GM21786 (cell line): ENCODE data around the gene LIPG.
A peak's percentile ranks its signal among the peaks of the same experiment; 100 is the strongest.
"Not testable (repeated sequence)": the region's sequence is repeated elsewhere in the genome, so short reads cannot be mapped to it uniquely, and the experiment has no call there.

ENCODE experiments used
- ATAC-seq: cut with Tn5 transposase; IDR thresholded peaks from one replicate; pipeline ENCODE4 v1.9.1; 2021; ENCODE audit not compliant: unreplicated experiment

LIPG gene

DNA sequence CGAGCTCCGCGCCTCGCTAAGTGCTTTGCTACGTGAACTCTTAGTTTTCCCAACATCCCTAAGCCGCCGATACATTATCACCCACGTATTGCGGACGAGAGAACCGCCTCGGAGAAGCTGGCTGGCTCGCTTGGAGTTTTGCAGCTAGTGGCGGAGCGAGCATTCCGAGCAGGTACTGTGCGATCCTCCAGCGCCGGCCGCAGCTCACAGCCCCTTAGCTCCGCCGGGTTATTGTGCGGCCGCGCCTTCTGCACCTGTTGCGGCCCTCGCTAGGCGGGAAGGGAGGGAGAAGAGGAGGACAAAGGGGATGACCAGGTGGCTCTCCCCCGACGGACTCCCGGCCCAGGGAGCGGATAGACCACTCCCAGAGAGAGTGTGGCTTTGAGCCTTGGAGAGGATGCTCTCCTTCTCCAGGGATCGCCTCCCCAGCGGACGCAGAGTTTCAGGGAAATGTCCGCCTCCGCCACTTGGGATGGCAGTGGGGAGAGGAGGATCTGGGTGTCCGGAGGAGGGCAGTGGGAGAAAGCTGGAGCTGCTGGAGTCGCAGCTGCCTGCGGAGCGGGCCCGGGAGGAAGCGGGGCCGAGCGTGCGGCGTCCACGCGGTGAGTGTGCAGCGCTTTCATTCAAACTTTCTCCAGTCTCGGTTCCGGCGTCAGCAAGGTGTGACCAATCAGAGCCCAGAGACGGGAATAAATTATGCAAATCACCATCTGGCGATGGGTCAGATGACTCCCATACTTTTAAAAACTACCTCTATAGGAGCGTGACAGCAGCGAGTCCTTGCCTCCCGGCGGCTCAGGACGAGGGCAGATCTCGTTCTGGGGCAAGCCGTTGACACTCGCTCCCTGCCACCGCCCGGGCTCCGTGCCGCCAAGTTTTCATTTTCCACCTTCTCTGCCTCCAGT, at the start of gene LIPG:
TSS of gene LIPG (plus strand) at position 769 of the 905 bp plus-strand sequence. CDS start 252 bp downstream, outside the sequence.
- peak; percentile 74 for ATAC-seq

GRCh38 chr18:49512876-49513275, 49.0 kb upstream of the LIPG start:
- ATAC-seq = not testable (repeated sequence)

DNA sequence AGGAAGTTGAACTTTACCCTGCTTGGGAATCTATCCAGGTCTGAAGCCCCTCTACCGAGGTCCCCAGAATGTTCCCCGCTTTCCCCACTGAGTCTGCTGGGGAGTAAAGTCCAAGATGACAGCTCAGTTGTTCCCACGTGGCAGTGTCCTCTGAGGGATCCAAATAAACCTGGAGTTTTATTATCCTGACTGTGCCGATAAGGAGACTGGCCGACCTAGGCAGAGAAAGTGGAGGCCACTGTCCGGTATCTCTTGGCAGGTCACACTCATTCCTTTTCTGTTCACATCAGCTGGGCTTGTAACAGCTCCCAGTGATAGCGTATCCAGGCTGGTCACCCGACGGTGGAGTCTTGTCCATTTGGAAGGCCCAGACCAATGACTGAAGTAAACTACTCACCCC, 47.3 kb upstream of the LIPG start:
- ATAC-seq = no peak

- ATAC-seq = not testable (repeated sequence)
These were observed 46.9 kb upstream of the LIPG start for GRCh38 chr18:49515003-49515402.

- no peak for ATAC-seq
These were observed 46.3 kb upstream of the LIPG start for GRCh38 chr18:49515516-49515915.

GRCh38 chr18:49517483-49517882, 44.4 kb upstream of the LIPG start:
- ATAC-seq = no peak

DNA sequence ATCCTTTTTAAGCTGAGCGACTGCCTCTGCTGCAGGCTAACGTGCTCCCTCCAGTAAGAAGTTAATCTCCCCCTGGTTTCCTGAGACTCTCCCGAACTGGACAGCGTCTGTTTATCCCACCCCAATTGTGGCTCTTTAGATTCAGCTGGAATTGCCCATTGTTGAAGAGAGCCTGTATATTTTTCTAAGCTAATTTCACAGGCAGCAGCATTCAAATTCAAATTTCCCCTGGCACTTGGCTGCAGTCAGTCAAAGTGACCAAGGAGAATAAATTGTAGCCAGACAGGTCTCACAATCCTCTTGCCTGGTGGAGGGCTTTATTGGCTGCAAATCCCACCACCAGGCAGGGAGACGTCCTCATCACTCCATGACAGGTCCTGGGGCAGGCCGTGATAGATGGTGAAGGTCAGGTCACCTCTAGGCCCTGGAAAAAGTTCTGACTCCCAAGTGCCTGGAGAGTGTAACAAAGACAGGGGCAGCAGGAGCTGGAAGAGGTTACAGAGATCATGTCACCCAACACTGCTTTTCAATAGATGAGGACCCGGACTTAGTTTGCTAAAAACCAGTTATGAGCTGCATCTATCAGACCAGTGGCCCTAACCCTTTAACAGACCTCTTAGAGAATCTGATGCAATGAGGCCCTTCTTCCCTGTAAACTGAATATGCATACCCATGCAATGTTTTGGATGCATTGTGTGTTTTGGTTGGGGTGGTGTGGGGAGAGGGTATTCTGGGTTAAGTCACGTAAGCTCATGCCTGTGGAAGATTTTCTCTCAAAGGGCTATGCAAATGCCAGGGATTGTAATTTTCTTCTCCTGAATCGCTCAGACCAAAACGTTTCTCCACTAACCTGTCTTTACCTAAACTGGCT, 42.5 kb upstream of the LIPG start:
- no peak for ATAC-seq

GRCh38 chr18:49520661-49521145, 41.2 kb upstream of the LIPG start:
- ATAC-seq = no peak

DNA sequence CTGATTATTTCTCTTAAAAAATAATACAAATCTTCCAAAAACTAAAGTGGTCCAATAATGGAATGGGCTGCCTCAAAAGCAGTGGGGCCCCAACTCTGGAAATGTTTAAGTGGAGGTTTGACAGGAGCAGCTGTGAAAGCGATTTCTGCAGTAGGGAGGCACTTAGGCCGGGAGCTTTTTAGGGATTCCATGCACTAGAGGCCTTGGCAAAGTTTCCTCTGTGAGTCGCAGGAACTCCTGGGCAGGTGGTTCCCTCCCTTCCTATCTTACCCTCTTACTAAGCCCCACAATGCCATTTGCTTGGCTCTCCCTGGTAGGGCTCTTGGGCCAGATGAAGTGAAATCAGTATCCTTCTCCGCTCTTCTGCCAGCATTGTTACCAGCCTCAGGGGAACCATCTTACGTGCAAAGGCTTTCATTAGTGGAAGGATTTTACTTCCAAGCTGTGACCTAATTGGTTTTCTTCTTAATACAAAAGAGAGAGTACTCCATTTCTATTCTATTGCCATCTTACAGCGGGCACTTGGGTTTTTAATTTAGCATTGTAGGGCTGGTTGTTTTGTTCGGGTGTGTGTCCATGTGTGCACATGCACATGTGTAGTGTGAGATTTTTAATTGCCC, 40.5 kb upstream of the LIPG start:
- no peak for ATAC-seq

- not testable (repeated sequence) for ATAC-seq
These were observed 38.2 kb upstream of the LIPG start for GRCh38 chr18:49523580-49524093.

GRCh38 chr18:49524349-49524748, 37.5 kb upstream of the LIPG start:
- ATAC-seq = no peak

DNA sequence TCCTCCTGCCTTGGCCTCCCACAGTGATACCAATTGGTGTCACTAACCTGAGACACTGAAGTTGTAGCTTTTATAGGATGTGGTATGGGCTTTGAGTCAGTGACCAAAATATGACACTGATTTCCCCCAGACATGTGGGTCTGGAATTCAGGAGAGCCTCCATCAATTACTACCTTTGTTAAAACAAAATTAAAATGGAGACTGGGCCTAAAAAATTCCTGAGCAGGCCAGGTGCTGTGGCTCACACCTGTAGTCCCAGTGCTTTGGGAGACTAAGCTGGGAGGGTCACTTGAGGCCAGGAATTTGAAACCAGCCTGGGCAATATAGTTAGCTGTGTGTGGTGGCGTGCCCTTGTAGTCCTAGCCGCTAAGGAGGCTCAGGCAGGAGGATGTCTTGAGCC, 36.9 kb upstream of the LIPG start:
- ATAC-seq = no peak

DNA sequence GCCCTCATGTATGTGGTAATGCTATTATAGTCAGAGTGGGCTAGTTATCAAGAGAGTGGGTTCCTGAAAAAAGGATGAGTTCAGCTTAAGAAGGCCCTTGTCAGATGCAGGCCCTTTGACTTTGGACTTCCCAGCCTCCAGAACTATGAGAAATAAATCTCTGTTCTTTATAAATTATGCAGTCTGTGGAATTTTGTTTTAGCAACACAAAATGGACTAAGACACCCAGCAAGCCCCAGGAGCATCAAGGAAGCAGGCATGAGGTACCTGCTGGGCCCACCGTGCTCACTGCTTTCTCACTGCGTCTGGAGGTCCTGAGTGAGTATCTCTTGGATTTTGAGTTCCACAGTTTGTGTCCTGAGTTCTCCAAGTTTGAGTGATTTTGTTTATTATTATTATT, 35.9 kb upstream of the LIPG start:
- ATAC-seq = no peak

DNA sequence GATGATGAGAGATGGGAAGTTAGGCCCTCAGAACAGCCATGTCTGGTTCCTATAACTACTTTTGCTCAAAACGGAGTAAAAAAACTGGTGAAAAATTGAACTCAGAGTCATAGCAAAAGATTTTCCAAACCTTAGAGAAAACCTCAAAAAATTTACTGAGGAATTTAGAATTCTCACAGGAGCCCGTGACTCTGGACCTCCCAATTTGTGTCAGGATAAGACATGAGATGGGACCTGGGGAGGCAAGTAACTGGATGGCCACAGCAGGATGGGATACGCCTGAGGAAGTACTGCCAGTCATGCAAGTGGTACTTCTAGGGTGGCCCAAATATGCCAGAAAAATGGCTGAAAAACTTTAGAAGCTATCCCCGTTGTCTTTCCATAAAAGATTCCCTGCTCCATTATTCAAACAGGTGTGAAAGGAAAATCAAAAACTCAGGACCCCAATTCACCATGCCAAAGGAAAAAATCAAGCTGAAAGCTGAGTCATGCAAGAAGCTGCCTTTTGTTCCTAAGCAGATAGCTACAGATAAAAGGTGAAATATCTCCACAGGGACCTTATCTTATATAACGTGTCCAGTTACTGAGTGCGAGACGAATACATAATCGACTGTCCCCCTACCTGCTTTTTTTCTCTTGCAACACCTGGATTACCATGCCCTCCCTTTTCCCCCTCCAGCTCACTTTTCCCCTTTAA, 34.1 kb upstream of the LIPG start:
- ATAC-seq = no peak

GRCh38 chr18:49529596-49529995, 32.3 kb upstream of the LIPG start:
- no peak for ATAC-seq

DNA sequence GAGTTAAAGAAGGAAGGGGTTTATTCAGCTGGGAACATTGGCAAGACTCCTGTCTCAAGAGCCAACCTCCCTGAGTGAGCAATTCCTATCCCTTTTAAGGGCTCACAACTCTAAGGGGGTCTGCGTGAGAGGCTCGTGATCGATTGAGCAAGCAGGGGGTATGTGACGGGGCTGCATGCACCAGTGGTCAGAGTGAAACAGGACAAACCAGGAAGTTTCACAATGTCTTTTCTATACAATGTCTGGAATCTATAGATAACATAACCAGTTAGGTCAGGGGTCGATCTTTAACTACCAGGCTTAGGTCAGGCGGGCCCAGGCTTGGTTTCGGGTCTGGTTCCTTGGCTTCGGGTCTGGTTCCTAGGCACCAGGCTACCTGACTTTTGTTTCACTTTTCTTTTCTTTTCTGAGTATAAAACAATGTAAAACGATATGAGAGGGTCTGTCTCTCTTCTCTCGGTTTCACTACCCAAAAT, 30.1 kb upstream of the LIPG start:
- ATAC-seq = no peak

GRCh38 chr18:49534846-49535601, 26.8 kb upstream of the LIPG start:
- ATAC-seq = no peak

DNA sequence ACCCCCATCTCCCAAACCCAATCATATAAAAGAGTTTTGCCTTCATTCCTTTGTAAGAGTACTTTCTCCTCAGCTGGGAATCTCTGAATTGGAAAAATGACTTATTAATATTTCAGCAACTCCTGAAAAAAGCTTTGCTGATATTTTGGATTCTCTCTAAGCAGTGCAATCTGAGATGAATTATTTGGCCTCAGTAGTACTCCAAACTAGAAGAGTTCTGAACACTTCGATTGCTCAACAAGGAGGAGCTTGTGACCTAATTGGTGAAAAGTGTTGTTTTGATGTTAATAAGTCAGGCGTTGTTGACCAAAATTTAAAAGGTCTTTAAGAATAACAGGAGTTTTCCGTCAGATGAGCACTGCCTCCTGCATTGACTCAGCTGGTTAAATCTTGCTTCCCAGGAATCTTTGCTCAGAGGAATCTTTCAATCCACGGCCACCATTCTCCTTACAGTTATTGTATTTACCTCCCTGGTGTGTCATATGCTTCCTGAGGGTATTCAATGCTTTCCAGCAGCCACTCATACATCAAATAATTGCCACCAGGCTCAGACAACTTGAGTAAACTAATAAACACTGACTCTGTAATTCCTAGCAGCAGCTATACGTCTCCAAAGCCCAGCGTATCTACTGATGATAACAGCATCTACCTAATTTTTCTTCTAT, 24.5 kb upstream of the LIPG start:
- ATAC-seq = no peak

- no peak for ATAC-seq
These were observed 17.5 kb upstream of the LIPG start for GRCh38 chr18:49544362-49544761.
